SK-N-SH treated with all-trans-retinoic acid at 6 μM for 48 hours (cell line): ENCODE results near the gene FRYL.

ENCODE experiments used
- ATAC-seq: fragments of 200-7000 bp; cut with Tn5 transposase; 3 replicates; pipeline ENCODE4 v1.9.1; 2020; ENCODE audit warnings: mild to moderate bottlenecking, moderate library complexity
- ARNTL ChIP-seq: fragments of 450-650 bp; formaldehyde crosslinking; IDR thresholded peaks from 2 replicates; pipeline ENCODE4 v1.5.0; 2020; ENCODE audit warnings: low read depth, mild to moderate bottlenecking, moderate library complexity, borderline replicate concordance
- BACH2 ChIP-seq: fragments of 250-450 bp; sonication (Bioruptor Pico); IDR thresholded peaks from 2 replicates; pipeline ENCODE4 v1.9.0; 2021; ENCODE audit warnings: mild to moderate bottlenecking, borderline replicate concordance
- CSDC2 ChIP-seq: fragments of 250-450 bp; sonication (Bioruptor Pico); IDR thresholded peaks from 2 replicates; pipeline ENCODE4 v1.5.0; 2020; ENCODE audit warnings: mild to moderate bottlenecking, moderate library complexity
- ESRRG ChIP-seq: fragments of 250-450 bp; sonication (Bioruptor Pico); IDR thresholded peaks from 2 replicates; pipeline ENCODE4 v1.6.1; 2021; ENCODE audit warnings: mild to moderate bottlenecking
- GLIS3 ChIP-seq: fragments of 250-450 bp; sonication (Bioruptor Pico); IDR thresholded peaks from 2 replicates; pipeline ENCODE4 v1.5.0; 2020; ENCODE audit warnings: mild to moderate bottlenecking, moderate library complexity
- ISL1 ChIP-seq: fragments of 250-450 bp; sonication (Bioruptor Pico); IDR thresholded peaks from 2 replicates; pipeline ENCODE4 v2.1.2; 2022; ENCODE audit warnings: mild to moderate bottlenecking, moderate library complexity
- OSR1 ChIP-seq: fragments of 250-450 bp; sonication (Bioruptor Pico); IDR thresholded peaks from 2 replicates; pipeline ENCODE4 v1.8.0; 2022; ENCODE audit warnings: moderate library complexity, mild to moderate bottlenecking, inconsistent platforms
- PPARA ChIP-seq: fragments of 250-450 bp; sonication (Bioruptor Pico); IDR thresholded peaks from 2 replicates; pipeline ENCODE4 v1.5.0; 2020; ENCODE audit warnings: mild to moderate bottlenecking, borderline replicate concordance
- RARB ChIP-seq: fragments of 250-450 bp; sonication (Bioruptor Pico); IDR thresholded peaks from 2 replicates; pipeline ENCODE4 v1.8.0; 2021; ENCODE audit warnings: mild to moderate bottlenecking, moderate library complexity
- SNAI2 ChIP-seq: fragments of 250-450 bp; sonication (Bioruptor Pico); IDR thresholded peaks from 2 replicates; pipeline ENCODE4 v1.5.0; 2020; ENCODE audit warnings: mild to moderate bottlenecking, moderate library complexity
- TCF4 ChIP-seq: fragments of 250-450 bp; sonication (Bioruptor Pico); IDR thresholded peaks from 2 replicates; pipeline ENCODE4 v1.8.0; 2021; ENCODE audit warnings: mild to moderate bottlenecking, moderate library complexity, borderline replicate concordance
- TOX ChIP-seq: fragments of 250-450 bp; sonication (Bioruptor Pico); IDR thresholded peaks from 2 replicates; pipeline ENCODE4 v1.8.0; 2021; ENCODE audit warnings: mild to moderate bottlenecking, moderate library complexity, borderline replicate concordance
- TSHZ2 ChIP-seq: fragments of 250-450 bp; sonication (Bioruptor Pico); IDR thresholded peaks from 2 replicates; pipeline ENCODE4 v1.5.0; 2020; ENCODE audit warnings: mild to moderate bottlenecking, moderate library complexity
- ZC3H10 ChIP-seq: fragments of 250-450 bp; sonication (Bioruptor Pico); IDR thresholded peaks from 2 replicates; pipeline ENCODE4 v1.5.1; 2021; ENCODE audit warnings: mild to moderate bottlenecking, moderate library complexity
- ZFP3 ChIP-seq: fragments of 250-450 bp; sonication (Bioruptor Pico); IDR thresholded peaks from 2 replicates; pipeline ENCODE4 v1.5.0; 2020; ENCODE audit warnings: mild to moderate bottlenecking, moderate library complexity
- ZFP30 ChIP-seq: fragments of 450-650 bp; formaldehyde crosslinking; IDR thresholded peaks from 2 replicates; pipeline ENCODE4 v1.5.0; 2022; ENCODE audit warnings: mild to moderate bottlenecking, moderate library complexity
- ZNF565 ChIP-seq: fragments of 450-650 bp; formaldehyde crosslinking; conservative IDR thresholded peaks from 2 replicates; pipeline ENCODE4 v1.5.0; 2020; ENCODE audit warnings: low read depth, mild to moderate bottlenecking, moderate library complexity
- ZNF70 ChIP-seq: fragments of 450-650 bp; formaldehyde crosslinking; IDR thresholded peaks from 2 replicates; pipeline ENCODE4 v1.5.0; 2020; ENCODE audit warnings: mild to moderate bottlenecking, moderate library complexity
- ZNF8 ChIP-seq: fragments of 450-650 bp; formaldehyde crosslinking; IDR thresholded peaks from 2 replicates; pipeline ENCODE4 v1.5.0; 2020; ENCODE audit warnings: mild to moderate bottlenecking, moderate library complexity
- TF ChIP-seq, protein P1 (sequence below): fragments of 250-450 bp; sonication (Bioruptor Pico); IDR thresholded peaks from 2 replicates; pipeline ENCODE4 v1.8.0; 2021; ENCODE audit warnings: low read depth, mild to moderate bottlenecking, moderate library complexity, borderline replicate concordance
- TF ChIP-seq, protein P2 (sequence below): fragments of 250-450 bp; sonication (Bioruptor Pico); IDR thresholded peaks from 2 replicates; pipeline ENCODE4 v1.5.1; 2021; ENCODE audit warnings: mild to moderate bottlenecking, moderate library complexity
- TF ChIP-seq, protein P3 (sequence below): fragments of 250-450 bp; sonication (Bioruptor Pico); IDR thresholded peaks from 2 replicates; pipeline ENCODE4 v1.8.0; 2020; ENCODE audit warnings: mild to moderate bottlenecking, moderate library complexity, borderline replicate concordance

Gene FRYL

GRCh38 chr4:48694824-48695223, 85.3 kb downstream of the FRYL start:
- ATAC-seq, result no peak
- TF ChIP-seq ISL1 (CRISPR knock-in tag) (no peak), ZFP3 (CRISPR knock-in tag) (no peak), TOX (CRISPR knock-in tag) (no peak), ARNTL (CRISPR knock-in tag) (no peak), RARB (no peak), ZC3H10 (CRISPR knock-in tag) (no peak), SNAI2 (CRISPR knock-in tag) (no peak), TSHZ2 (CRISPR knock-in tag) (no peak), PPARA (CRISPR knock-in tag) (no peak), ZNF8 (CRISPR knock-in tag) (no peak), ESRRG (no peak), ZFP30 (CRISPR knock-in tag) (no peak), CSDC2 (CRISPR knock-in tag) (no peak), ZNF565 (CRISPR knock-in tag) (no peak)
- TF ChIP-seq, protein P1, sequence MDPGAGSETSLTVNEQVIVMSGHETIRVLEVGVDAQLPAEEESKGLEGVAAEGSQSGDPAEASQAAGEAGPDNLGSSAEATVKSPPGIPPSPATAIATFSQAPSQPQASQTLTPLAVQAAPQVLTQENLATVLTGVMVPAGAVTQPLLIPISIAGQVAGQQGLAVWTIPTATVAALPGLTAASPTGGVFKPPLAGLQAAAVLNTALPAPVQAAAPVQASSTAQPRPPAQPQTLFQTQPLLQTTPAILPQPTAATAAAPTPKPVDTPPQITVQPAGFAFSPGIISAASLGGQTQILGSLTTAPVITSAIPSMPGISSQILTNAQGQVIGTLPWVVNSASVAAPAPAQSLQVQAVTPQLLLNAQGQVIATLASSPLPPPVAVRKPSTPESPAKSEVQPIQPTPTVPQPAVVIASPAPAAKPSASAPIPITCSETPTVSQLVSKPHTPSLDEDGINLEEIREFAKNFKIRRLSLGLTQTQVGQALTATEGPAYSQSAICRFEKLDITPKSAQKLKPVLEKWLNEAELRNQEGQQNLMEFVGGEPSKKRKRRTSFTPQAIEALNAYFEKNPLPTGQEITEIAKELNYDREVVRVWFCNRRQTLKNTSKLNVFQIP (CRISPR knock-in tag), result no peak
- TF ChIP-seq, protein P2, sequence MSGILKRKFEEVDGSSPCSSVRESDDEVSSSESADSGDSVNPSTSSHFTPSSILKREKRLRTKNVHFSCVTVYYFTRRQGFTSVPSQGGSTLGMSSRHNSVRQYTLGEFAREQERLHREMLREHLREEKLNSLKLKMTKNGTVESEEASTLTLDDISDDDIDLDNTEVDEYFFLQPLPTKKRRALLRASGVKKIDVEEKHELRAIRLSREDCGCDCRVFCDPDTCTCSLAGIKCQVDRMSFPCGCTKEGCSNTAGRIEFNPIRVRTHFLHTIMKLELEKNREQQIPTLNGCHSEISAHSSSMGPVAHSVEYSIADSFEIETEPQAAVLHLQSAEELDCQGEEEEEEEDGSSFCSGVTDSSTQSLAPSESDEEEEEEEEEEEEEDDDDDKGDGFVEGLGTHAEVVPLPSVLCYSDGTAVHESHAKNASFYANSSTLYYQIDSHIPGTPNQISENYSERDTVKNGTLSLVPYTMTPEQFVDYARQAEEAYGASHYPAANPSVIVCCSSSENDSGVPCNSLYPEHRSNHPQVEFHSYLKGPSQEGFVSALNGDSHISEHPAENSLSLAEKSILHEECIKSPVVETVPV, result no peak
- TF ChIP-seq, all 23 proteins: peak for 0

GRCh38 chr4:48693856-48694574, 86.1 kb downstream of the FRYL start:
- TF ChIP-seq, protein P2, result no peak
- TF ChIP-seq, protein P3, sequence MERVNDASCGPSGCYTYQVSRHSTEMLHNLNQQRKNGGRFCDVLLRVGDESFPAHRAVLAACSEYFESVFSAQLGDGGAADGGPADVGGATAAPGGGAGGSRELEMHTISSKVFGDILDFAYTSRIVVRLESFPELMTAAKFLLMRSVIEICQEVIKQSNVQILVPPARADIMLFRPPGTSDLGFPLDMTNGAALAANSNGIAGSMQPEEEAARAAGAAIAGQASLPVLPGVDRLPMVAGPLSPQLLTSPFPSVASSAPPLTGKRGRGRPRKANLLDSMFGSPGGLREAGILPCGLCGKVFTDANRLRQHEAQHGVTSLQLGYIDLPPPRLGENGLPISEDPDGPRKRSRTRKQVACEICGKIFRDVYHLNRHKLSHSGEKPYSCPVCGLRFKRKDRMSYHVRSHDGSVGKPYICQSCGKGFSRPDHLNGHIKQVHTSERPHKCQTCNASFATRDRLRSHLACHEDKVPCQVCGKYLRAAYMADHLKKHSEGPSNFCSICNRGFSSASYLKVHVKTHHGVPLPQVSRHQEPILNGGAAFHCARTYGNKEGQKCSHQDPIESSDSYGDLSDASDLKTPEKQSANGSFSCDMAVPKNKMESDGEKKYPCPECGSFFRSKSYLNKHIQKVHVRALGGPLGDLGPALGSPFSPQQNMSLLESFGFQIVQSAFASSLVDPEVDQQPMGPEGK (CRISPR knock-in tag), result no peak
- TF ChIP-seq, protein P1 (CRISPR knock-in tag), result no peak
- no peak for TF ChIP-seq ESRRG
- TF ChIP-seq GLIS3 (CRISPR knock-in tag), result no peak
- no peak for TF ChIP-seq BACH2
- TF ChIP-seq SNAI2 (CRISPR knock-in tag), result no peak
- TF ChIP-seq OSR1 (CRISPR knock-in tag), result no peak
- no peak for TF ChIP-seq PPARA (CRISPR knock-in tag)
- TF ChIP-seq CSDC2 (CRISPR knock-in tag), result no peak
- TF ChIP-seq ARNTL (CRISPR knock-in tag), result no peak
- no peak for TF ChIP-seq ISL1 (CRISPR knock-in tag)
- TF ChIP-seq ZNF565 (CRISPR knock-in tag), result no peak
- TF ChIP-seq ZNF70 (CRISPR knock-in tag), result no peak
- no peak for TF ChIP-seq TCF4 (CRISPR knock-in tag)
- TF ChIP-seq ZFP3 (CRISPR knock-in tag), result no peak
- ATAC-seq, result no peak
